Measurements from ENCODE around the gene ACTL10. TPM values are rescaled to one million over a fixed set of nuclear protein-coding genes. Genes with fewer than 3 reads are reported as not detected.

Gene ACTL10
- total and polyA plus RNA-seq, 10 donors, result 1.1 to 3.5 (median 2.1) TPM

GRCh38 chr20:33686984-33687366 is 20.2 kb downstream of the ACTL10 start:
- 82 to 86% (median 85%) methylated on average over 14 of the region's 14 CpGs for WGBS, 5 donors
- no peak for TF ChIP-seq CTCF (IDR thresholded peaks at IDR 0.05 in 8 of 11, conservative IDR thresholded peaks at IDR 0.05 in 3 of 11)
- no peak for TF ChIP-seq POLR2A (IDR thresholded peaks at IDR 0.05)
- TF ChIP-seq POLR2AphosphoS5 (IDR thresholded peaks at IDR 0.05), result no peak
- Histone ChIP-seq H3K36me3 (no peaks in the 10 kb centered on the region), H3K27ac (peak overlapping the region in 4 of 8 donors; percentile 6 to 66 (median 60)), H3K9me3 (no peaks in the 10 kb centered on the region), H3K27me3 (replicated peaks in 1 of 7) (no peaks in the 10 kb centered on the region), H3K4me3 (peak overlapping the region in 5 of 8 donors; percentile 36 to 75 (median 46)), H3K4me1 (peaks cover 8 to 62% (median 30%) of the 10 kb centered on the region in 6 donors)
- no peak for DNase-seq
- intact Hi-C loops (cut with DNase I; ENCODE audit: low total_unique reads), result no loop called here

- no peak for TF ChIP-seq POLR2A (IDR thresholded peaks at IDR 0.05)
- TF ChIP-seq CTCF (IDR thresholded peaks at IDR 0.05 in 8 of 11, conservative IDR thresholded peaks at IDR 0.05 in 3 of 11), result no peak
- TF ChIP-seq POLR2AphosphoS5 (IDR thresholded peaks at IDR 0.05), result no peak
- H3K36me3 ChIP-seq, result no peaks in the 10 kb centered on the region
- 63 to 83% (median 77%) methylated on average over 8 of the region's 8 CpGs for WGBS, 5 donors
- peaks cover 8 to 62% (median 30%) of the 10 kb centered on the region in 6 donors for H3K4me1 ChIP-seq
- H3K27ac ChIP-seq, result peak overlapping the region in 2 of 8 donors; percentile 58 to 66
- H3K4me3 ChIP-seq, result no peak overlapping the region
- no peaks in the 10 kb centered on the region for H3K9me3 ChIP-seq
- intact Hi-C loops (cut with DNase I; ENCODE audit: low total_unique reads), result no loop called here
- H3K27me3 ChIP-seq (replicated peaks in 1 of 7), result no peaks in the 10 kb centered on the region
- no peak for DNase-seq
These were observed 20.7 kb downstream of the ACTL10 start for GRCh38 chr20:33687370-33687915.

GRCh38 chr20:33687993-33688937 is 21.5 kb downstream of the ACTL10 start:
- WGBS, 5 donors, result 90 to 94% (median 93%) methylated on average over 3 of the region's 3 CpGs
- Histone ChIP-seq H3K27ac (peak overlapping the region in 7 of 8 donors; percentile 2 to 61 (median 37)), H3K4me1 (peaks cover 8 to 62% (median 30%) of the 10 kb centered on the region in 6 donors), H3K36me3 (no peaks in the 10 kb centered on the region), H3K4me3 (no peak overlapping the region), H3K9me3 (no peaks in the 10 kb centered on the region), H3K27me3 (replicated peaks in 1 of 7) (no peaks in the 10 kb centered on the region)
- DNase-seq, result no peak
- no peak for TF ChIP-seq CTCF (IDR thresholded peaks at IDR 0.05 in 8 of 11, conservative IDR thresholded peaks at IDR 0.05 in 3 of 11)
- TF ChIP-seq POLR2A (IDR thresholded peaks at IDR 0.05), result no peak
- no peak for TF ChIP-seq POLR2AphosphoS5 (IDR thresholded peaks at IDR 0.05)
- intact Hi-C loops (cut with DNase I; ENCODE audit: low total_unique reads), result no loop called here

- no peaks in the 10 kb centered on the region for H3K9me3 ChIP-seq
- no peak for DNase-seq
- H3K4me3 ChIP-seq, result no peak overlapping the region
- TF ChIP-seq POLR2AphosphoS5 (IDR thresholded peaks at IDR 0.05), result no peak
- no peak for TF ChIP-seq POLR2A (IDR thresholded peaks at IDR 0.05)
- TF ChIP-seq CTCF (IDR thresholded peaks at IDR 0.05 in 8 of 11, conservative IDR thresholded peaks at IDR 0.05 in 3 of 11), result no peak
- peak overlapping the region in 7 of 8 donors; percentile 2 to 61 (median 37) for H3K27ac ChIP-seq
- H3K27me3 ChIP-seq (replicated peaks in 1 of 7), result no peaks in the 10 kb centered on the region
- intact Hi-C loops (cut with DNase I; ENCODE audit: low total_unique reads), result no loop called here
- 73 to 94% (median 82%) methylated on average over 3 of the region's 3 CpGs for WGBS, 5 donors
- H3K4me1 ChIP-seq, result peaks cover 8 to 60% (median 30%) of the 10 kb centered on the region in 6 donors
- no peaks in the 10 kb centered on the region for H3K36me3 ChIP-seq
These were observed 22.2 kb downstream of the ACTL10 start for GRCh38 chr20:33688938-33689424.
